GM19238 (cell line): ENCODE data around the gene CCR2.
"Not testable (repeated sequence)": the region's sequence is repeated elsewhere in the genome, so short reads cannot be mapped to it uniquely, and the experiment has no call there.

Experiments used
- DNase-seq: peaks from one replicate; pipeline ENCODE4 v3.0.0; 2011; ENCODE audit warnings: low spot score; ENCODE audit not compliant: insufficient read length

CCR2 gene

DNA sequence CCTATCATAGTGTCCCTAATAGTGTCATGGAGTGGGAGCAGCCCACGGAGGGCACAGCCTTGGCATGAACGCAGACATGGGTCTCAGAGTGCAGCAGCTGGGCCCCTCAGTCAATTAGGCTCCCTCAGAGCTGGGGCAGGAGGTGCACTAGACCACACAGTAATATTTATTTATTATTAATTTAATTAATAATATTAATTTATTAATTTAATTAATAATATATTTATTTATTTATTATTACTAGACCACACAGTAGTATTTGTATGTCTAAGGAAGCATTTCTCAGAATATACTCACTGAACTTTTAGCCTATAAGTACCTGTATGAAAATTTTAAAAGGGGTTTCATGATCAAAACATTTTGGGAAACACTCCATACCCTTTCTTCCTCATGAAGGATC lies 47.7 kb downstream of the CCR2 start:
- no peak for DNase-seq

DNA sequence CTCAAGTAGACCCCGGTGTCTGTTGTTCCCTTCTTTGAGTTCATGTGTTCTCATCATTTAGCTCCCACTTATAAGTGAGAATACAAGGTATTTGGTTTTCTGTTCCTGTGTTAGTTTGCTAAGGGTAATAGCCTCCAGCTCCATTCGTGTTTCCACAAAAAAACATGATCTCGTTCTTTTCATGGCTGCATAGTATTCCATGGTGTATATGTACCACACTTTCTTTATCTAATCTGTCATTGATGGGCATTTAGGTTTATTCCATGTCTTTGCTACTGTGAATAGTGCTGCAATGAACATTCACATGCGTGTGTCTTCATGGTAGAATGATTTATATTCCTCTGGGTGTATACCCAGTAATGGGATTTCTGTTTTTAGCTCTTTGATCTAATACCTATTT lies 49.0 kb downstream of the CCR2 start:
- DNase-seq, result not testable (repeated sequence)

DNA sequence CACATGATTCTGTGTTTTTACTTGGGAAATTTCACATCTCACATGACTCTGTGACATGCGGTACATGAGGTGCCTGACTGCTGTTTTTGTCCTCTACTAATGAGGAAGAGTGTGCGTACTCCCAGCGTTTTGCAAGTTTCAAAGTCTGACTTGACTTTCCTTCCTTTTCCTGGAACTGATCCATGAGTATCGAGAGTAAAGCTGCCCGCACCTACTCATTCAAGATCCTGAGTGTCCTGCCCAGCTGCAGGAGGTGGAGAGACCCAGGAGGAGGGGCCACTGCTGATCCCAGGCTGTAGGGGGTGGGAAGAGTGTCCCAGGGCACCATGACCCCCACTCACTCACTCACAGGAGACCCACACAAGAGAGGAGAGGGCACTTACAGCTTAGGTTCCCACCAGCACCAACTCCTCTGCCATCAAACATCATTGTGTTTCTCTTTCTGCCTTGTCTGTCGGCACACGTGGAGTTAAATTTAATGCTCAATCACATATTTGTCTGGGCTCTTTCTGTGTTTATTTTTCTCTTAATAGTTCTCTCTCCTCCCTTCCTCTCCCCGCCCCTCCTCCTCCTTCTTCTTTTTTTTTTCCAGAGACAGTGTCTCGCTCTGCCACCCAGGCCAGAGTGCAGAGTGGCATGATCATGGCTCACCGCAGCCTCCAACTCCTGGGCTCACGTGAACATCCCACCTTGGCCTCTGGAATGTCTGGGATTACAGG lies 51.5 kb downstream of the CCR2 start:
- DNase-seq, result no peak

DNA sequence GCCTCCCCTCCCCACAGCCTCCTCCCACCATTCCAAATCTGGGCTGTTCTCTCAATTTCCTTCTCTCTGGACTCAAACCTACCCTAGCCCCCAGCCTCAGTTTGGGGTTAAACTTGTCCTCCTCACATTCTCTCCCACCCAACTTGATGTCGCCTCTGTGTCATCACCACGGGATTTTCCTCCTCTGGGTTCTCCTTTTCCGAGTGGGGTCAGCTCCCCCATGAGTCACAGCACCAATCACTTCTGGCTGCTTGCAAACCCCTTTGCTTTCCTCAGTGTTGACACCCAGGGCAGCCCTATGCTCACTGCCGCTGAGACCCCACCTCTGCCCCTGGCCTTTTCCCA lies 52.5 kb downstream of the CCR2 start:
- DNase-seq, result no peak

DNA sequence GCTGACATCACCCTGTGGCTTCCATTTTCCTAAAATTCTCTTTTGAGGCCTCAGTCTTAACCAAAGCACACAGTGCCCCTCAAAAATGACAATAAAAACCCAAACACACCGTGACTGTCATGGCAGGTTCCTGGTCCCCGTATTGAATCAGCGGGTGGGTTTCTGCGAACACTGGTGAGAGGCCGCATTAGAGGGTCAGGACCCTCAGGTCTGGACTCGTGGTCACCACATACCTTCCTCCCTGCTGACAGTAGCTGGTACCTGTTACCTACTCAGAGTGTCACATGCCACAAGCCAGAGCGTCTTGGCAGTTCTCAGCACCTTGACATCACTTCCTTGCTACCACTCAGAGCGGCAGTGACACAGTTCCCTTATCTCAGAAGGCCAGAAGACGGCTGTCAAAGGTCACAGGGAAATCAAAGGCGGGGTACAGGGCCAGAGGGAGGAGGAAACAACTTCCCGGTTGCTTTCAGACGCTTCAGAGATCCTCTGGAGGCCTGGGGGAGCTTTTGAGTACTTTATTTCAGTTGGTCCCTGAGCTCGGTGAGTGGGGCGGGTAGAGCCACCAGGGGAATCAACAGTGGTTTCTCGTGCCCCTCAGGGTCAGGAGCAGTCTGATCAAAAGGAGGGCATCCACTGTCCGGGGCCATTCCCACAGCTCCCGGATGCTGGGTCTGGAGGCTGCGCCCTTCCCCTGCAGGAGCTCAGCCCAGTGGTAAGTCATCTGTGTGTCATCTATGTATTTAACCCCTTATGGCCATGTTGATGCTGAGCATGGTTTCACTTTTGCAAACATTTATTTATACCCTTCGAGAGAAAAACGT lies 53.1 kb downstream of the CCR2 start, which contains the start of the genes CCR5AS and CCRL2:
Gene CCR5AS, minus strand, starts transcription at position 279 of the 824 bp plus-strand sequence.
Gene CCRL2, plus strand, starts transcription at position 472 of the 824 bp plus-strand sequence. CDS start 821 bp downstream, outside the sequence.
- peak; percentile 40 for DNase-seq

DNA sequence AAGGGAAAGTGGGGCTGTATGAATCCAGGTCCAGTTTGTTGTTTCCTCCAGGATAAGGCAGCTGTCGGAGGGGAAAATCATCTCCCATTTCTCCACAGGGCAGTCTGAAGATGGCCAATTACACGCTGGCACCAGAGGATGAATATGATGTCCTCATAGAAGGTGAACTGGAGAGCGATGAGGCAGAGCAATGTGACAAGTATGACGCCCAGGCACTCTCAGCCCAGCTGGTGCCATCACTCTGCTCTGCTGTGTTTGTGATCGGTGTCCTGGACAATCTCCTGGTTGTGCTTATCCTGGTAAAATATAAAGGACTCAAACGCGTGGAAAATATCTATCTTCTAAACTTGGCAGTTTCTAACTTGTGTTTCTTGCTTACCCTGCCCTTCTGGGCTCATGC lies 54.1 kb downstream of the CCR2 start:
- DNase-seq, result no peak

DNA sequence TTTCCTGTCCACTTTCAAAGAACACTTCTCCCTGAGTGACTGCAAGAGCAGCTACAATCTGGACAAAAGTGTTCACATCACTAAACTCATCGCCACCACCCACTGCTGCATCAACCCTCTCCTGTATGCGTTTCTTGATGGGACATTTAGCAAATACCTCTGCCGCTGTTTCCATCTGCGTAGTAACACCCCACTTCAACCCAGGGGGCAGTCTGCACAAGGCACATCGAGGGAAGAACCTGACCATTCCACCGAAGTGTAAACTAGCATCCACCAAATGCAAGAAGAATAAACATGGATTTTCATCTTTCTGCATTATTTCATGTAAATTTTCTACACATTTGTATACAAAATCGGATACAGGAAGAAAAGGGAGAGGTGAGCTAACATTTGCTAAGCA lies 54.9 kb downstream of the CCR2 start:
- no peak for DNase-seq

DNA sequence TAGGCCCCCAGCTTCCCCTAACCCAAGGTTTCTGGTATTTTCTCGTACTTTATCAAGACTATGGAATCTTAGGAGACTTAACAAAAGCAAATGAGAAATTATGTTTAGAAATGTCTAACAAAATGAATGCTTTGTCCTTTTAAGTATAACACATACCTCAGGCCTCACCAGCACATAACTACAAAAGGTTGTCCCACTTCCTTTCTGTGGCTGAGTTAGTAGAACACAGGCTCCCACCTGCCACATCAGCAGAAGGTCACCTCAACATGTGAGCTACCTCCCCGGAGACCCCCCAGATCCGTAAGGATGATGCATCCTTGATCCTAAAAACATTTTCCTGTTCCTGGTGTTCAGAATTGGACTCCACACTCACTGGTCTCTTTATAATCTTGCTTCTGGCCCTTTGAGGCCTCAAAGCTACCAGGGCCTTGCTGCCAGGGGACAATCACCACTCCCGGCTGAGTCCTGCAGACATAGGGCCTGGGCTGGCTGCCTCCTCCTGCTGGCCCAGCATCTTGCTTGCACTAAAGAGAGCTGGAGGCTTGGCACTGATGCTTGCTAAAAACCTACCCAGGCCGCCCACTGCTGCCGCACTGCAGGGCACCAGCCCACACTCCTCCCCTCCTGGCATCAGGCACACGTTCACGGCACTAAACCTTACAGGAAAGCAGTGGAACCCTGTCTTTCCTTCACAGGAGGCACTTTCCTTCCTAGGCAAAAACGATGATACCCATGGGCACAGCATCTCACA lies 56.0 kb downstream of the CCR2 start:
- DNase-seq, result no peak
